ENCODE measurements around the gene MSRB1.
"Not testable (repeated sequence)": the region's sequence is repeated elsewhere in the genome, so short reads cannot be mapped to it uniquely, and the experiment has no call there.

Gene MSRB1

DNA sequence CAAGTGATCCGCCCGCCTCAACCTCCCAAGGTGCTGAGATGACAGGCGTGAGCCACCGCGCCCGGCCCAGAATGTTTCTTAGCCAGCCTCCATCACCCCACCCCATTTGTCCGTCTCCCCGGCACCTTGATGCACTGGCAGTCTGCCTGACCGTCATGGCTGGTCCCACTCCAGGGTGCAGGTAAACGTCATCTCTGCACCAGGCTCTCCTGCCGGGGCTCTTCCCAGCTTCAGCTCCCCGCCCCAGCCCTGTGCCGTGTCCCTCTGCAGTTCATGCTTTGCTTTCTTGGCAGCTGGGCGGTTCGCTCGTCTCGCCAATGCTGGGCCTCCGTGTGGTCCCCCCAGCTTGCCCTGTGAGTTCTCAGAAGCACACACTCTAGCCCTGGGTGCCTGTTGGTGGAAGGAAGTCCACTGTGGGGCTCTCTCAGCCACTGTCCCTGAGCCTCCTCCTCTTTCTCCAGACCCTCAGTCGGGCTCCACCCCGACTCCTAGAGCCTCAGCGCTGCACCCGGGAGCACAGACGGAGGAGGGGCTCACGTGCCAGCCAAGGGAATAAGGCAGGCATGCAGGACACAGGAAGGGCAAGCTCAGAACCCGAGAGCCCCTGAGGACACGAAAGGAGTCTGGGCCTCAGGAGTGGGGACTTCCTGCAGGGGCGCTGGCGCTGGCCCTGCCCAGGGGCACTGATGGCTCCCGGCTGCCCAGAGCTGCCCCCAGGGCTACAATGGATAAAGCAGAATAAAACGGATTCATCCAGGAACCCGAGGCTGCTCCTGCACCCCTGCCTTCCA is 36.7 kb downstream of the MSRB1 start:
- TF ChIP-seq, protein P1, sequence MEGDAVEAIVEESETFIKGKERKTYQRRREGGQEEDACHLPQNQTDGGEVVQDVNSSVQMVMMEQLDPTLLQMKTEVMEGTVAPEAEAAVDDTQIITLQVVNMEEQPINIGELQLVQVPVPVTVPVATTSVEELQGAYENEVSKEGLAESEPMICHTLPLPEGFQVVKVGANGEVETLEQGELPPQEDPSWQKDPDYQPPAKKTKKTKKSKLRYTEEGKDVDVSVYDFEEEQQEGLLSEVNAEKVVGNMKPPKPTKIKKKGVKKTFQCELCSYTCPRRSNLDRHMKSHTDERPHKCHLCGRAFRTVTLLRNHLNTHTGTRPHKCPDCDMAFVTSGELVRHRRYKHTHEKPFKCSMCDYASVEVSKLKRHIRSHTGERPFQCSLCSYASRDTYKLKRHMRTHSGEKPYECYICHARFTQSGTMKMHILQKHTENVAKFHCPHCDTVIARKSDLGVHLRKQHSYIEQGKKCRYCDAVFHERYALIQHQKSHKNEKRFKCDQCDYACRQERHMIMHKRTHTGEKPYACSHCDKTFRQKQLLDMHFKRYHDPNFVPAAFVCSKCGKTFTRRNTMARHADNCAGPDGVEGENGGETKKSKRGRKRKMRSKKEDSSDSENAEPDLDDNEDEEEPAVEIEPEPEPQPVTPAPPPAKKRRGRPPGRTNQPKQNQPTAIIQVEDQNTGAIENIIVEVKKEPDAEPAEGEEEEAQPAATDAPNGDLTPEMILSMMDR (IDR thresholded peaks at IDR 0.05), result no peak
- DNase-seq (ENCODE audit: low spot score), result peak; percentile 66
- Histone ChIP-seq H3K27ac (no peak overlapping the region), H3K4me3 (no peak overlapping the region)

DNA sequence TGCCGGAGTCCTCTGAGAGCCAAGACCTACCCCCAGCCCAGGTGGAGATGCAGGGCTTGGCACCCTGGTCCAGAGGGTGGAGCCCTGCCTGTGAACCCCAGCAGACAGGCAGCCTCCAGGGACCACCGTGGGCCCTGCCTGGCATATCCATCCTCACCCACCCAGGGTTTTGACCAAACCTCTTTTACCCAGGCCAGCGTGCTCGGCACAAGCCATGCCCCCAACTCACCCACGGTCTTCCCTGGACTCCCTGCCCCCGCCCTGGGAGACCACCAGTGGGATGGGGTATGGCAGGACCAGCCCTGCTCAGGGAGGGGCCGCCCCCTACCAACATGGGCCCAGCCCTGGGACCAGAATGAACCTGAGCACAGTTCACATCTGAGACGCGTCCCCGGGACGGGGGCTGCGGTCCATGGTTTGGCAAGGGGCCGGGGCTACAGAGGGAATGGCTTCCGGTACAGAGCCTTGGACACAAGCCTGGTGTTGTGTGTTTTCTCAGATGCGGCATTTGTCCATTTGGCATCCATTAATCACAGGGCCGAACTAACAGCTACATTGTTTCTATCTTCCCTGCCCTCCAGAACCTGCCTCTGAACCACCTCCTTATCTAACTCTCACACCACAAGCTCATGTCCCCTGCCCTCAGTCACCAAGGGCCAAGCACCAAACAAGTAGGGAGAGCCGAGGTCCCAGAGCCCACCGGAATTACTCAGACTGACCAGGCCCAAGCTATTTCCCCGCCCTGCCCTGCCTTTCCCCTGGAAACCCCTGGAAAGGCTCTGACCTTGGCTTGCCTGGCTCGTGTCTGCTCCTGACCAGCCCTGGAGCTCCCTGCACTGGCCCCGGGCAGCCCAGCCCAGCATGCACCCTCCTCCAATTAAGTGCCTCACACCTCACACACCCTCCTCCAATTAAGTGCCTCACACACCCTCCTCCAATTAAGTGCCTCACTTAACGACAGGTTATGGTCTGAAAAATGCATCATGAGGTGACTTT is 38.9 kb downstream of the MSRB1 start:
- H3K4me3 ChIP-seq, result no peak overlapping the region
- TF ChIP-seq, protein P1 (IDR thresholded peaks at IDR 0.05), result no peak
- no peak for DNase-seq (ENCODE audit: low spot score)
- H3K27ac ChIP-seq, result no peak overlapping the region

DNA sequence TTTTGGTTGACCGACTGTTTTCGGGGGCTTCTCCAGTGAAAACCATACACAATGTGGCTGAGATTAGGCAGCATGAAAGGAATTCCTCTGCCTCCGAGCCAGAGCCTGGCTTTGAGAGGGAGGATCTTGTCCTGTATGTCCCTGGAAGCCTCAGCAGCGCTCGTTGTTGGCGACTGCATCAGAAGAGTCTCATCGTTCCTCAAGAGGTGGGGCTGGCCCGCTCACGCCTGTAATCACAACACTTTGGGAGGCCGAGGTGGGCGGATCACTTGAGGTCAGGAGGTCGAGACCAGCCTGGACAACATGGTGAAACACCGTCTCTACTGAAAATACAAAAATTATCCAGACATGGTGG is 39.8 kb downstream of the MSRB1 start:
- no peak overlapping the region for H3K27ac ChIP-seq
- TF ChIP-seq, protein P1 (IDR thresholded peaks at IDR 0.05), result no peak

DNA sequence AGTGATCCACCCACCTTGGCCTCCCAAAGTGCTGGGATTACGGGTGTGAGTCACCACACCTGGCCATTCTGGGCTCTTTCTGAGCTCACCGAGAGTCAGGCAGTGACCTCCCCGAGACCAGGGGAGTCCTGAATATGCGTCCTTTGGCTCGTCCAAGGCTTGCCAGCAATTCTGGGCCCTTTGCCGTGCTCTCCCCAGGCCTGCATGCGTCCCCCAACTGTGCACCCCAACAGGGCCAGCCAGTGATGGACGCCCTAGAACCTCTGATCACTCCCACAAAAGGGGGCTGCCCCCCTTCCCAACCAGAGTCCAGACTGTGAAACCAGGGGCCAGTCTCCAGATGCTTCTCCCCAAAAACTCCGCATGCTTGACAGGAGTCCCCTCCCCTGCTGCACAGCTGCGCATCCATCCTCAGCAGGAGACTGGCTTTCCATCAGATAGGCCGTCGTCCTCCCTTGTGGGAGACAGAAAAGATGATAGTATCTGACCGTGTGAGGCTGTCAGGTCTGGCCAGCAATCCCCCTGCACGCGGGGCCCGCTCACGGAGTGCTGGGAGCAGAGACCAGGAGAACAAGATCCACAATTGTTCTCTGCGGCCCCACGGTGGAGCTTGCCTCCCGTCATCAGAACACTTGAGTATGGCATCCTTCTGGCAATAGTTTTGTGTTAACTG is 40.3 kb downstream of the MSRB1 start:
- TF ChIP-seq, protein P1 (IDR thresholded peaks at IDR 0.05), result no peak
- H3K4me3 ChIP-seq, result no peak overlapping the region
- no peak for DNase-seq (ENCODE audit: low spot score)
- H3K27ac ChIP-seq, result no peak overlapping the region

More for the DNA sequence above, 39.8 kb downstream of the MSRB1 start:
- H3K4me3 ChIP-seq, result no peak overlapping the region
- no peak for DNase-seq (ENCODE audit: low spot score)

DNA sequence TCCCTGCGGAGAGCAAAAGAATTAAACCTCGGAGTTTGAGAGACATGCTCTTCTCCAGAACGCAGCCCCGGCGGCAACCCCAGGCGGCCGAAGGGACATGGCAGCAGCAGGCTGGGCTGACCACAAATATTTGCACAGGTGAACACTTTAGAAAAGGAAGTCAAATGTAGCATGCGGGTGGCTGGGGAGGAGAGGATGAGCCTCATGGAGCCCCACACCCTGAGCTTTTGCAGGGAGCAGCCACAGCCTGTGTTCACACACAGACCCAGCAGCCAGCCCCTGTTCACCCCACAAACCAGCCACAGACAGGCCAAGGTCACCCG is 42.6 kb downstream of the MSRB1 start:
- TF ChIP-seq, protein P1 (IDR thresholded peaks at IDR 0.05), result no peak
- no peak overlapping the region for H3K27ac ChIP-seq
- H3K4me3 ChIP-seq, result no peak overlapping the region
- no peak for DNase-seq (ENCODE audit: low spot score)

DNA sequence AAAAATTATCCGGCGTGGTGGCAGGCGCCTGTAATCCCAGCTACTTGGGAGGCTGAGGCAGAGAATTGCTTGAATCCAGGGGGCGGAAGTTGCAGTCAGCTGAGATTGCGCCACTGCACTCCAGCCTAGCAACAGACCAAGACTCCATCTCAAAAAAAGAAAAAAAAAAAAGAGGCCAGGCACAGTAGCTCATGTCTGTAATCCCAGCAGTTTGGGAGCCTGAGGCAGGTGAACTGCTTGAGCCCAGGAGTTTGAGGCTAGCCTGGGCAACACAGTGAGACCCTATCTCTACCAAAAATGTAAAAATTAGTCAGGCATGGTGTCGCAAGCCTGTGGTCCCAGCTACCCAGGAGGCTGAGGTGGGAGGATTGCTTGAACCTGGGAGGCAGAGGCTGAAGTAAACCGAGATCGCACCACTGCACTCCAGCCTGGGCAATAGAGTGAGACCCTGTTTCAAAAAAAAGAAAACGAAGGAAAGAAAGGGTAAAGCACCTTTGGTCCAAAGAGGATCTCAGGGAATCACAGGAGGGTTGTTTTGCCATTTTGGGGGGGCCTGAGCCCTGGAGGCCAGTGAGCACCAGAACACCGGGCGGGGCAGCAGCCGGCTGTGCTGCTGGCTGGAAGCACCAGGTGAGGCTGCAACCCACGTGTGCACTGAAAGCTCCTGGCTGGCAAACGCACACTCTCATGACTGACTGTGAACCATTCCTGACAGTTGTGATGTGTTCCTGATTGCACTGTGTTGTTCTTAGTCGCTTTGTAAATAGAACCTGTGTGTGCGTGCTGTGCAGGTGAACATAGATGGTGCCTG is 43.2 kb downstream of the MSRB1 start:
- no peak for DNase-seq (ENCODE audit: low spot score)
- no peak overlapping the region for H3K27ac ChIP-seq
- H3K4me3 ChIP-seq, result no peak overlapping the region
- TF ChIP-seq, protein P1 (IDR thresholded peaks at IDR 0.05), result no peak

DNA sequence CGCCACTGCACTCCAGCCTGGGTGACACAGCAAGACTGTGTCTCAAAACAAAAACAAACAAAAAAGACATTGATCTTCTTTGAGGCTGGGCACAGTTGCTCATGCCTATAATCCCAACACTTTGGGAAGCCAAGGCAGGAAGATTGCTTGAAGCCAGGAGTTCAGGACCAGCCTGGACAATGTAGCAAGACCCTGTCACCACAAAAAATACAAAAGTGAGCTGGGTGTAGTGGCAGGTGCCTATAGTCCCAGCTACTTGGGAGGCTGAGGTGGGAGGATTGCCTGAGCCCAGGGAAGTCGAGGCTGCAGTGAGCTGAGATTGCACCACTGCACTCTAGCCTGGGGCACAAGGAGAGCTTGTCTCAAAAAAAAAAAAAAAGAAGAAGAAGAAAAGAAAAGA is 45.3 kb downstream of the MSRB1 start:
- H3K27ac ChIP-seq; H3K4me3 ChIP-seq; DNase-seq (ENCODE audit: low spot score): not testable (repeated sequence)
